T-helper 22 cell (primary cell): ENCODE measurements around the gene B3GNT4.
A peak's percentile ranks its signal among the peaks of the same experiment; 100 is the strongest.
"Not testable (repeated sequence)": the region's sequence is repeated elsewhere in the genome, so short reads cannot be mapped to it uniquely, and the experiment has no call there.

ENCODE experiments used
- DNase-seq: peaks from one replicate; pipeline ENCODE4 v3.0.0-alpha.2; 2020; ENCODE audit warnings: low read depth

Gene B3GNT4

GRCh38 chr12:122203301-122204166, at the start of gene B3GNT4:
B3GNT4 (plus strand) TSS chr12:122203709; CDS start chr12:122204619, 910 bp downstream.
- DNase-seq: peak; percentile 60

GRCh38 chr12:122155705-122156104, 47.8 kb upstream of the B3GNT4 start:
- no peak for DNase-seq

- DNase-seq: no peak
Measured at GRCh38 chr12:122158700-122159285, 44.7 kb upstream of the B3GNT4 start.

- DNase-seq: no peak
Measured at GRCh38 chr12:122159882-122160281, 43.6 kb upstream of the B3GNT4 start.

- no peak for DNase-seq
Measured at GRCh38 chr12:122160761-122161160, 42.7 kb upstream of the B3GNT4 start.

GRCh38 chr12:122161682-122162081, 41.8 kb upstream of the B3GNT4 start:
- no peak for DNase-seq

GRCh38 chr12:122162976-122163375, 40.5 kb upstream of the B3GNT4 start:
- no peak for DNase-seq

- DNase-seq: no peak
Measured at GRCh38 chr12:122166422-122167349, 36.8 kb upstream of the B3GNT4 start.

- DNase-seq: no peak
Measured at GRCh38 chr12:122167356-122167925, 36.1 kb upstream of the B3GNT4 start.

GRCh38 chr12:122168492-122168891, 35.0 kb upstream of the B3GNT4 start:
- DNase-seq: no peak

GRCh38 chr12:122171399-122171798, 32.1 kb upstream of the B3GNT4 start:
- no peak for DNase-seq

GRCh38 chr12:122172262-122172939, 31.1 kb upstream of the B3GNT4 start:
- no peak for DNase-seq

GRCh38 chr12:122174155-122174845, 29.2 kb upstream of the B3GNT4 start, which contains the start of gene IL31:
IL31 (minus strand) TSS chr12:122174221; CDS start chr12:122174172, 49 bp downstream.
- DNase-seq: no peak

- not testable (repeated sequence) for DNase-seq
Measured at GRCh38 chr12:122176473-122176872, 27.0 kb upstream of the B3GNT4 start.

- no peak for DNase-seq
Measured at GRCh38 chr12:122182887-122183587, 20.5 kb upstream of the B3GNT4 start, which contains the start of gene LRRC43. LRRC43 (plus strand) TSS chr12:122183123; CDS start chr12:122183145, 22 bp downstream.

- no peak for DNase-seq
Measured at GRCh38 chr12:122183588-122183940, 19.9 kb upstream of the B3GNT4 start.

- no peak for DNase-seq
Measured at GRCh38 chr12:122184517-122184916, 19.0 kb upstream of the B3GNT4 start.

GRCh38 chr12:122185079-122185478, 18.4 kb upstream of the B3GNT4 start:
- DNase-seq: no peak

GRCh38 chr12:122185494-122186082, 17.9 kb upstream of the B3GNT4 start:
- DNase-seq: no peak

GRCh38 chr12:122187466-122187865, 16.0 kb upstream of the B3GNT4 start:
- DNase-seq: no peak
